ENCODE results near the gene CDK6.
"Not testable (repeated sequence)": the region's sequence is repeated elsewhere in the genome, so short reads cannot be mapped to it uniquely, and the experiment has no call there.

The CDK6 gene

GRCh38 chr7:92836489-92836999, at the start of gene CDK6:
TSS of gene CDK6 (minus strand) at chr7:92836573. CDS start at chr7:92833323, 3,250 bp downstream.
- DNase-seq, result peak; percentile 64 to 79

- DNase-seq, result not testable (repeated sequence)
Observed at GRCh38 chr7:92886039-92886438, 49.7 kb upstream of the CDK6 start.

GRCh38 chr7:92884218-92884617, 47.8 kb upstream of the CDK6 start:
- no peak for DNase-seq

- no peak for DNase-seq
Observed at GRCh38 chr7:92882760-92883159, 46.4 kb upstream of the CDK6 start.

- DNase-seq, result no peak
Observed at GRCh38 chr7:92881091-92881485, 44.7 kb upstream of the CDK6 start.

- no peak for DNase-seq
Observed at GRCh38 chr7:92880212-92881090, 44.1 kb upstream of the CDK6 start.

GRCh38 chr7:92877367-92877766, 41.0 kb upstream of the CDK6 start:
- no peak for DNase-seq

- no peak for DNase-seq
Observed at GRCh38 chr7:92876836-92877235, 40.5 kb upstream of the CDK6 start.

GRCh38 chr7:92875719-92876118, 39.3 kb upstream of the CDK6 start:
- DNase-seq, result no peak

GRCh38 chr7:92875173-92875572, 38.8 kb upstream of the CDK6 start:
- no peak for DNase-seq

- no peak for DNase-seq
Observed at GRCh38 chr7:92874567-92874966, 38.2 kb upstream of the CDK6 start.

GRCh38 chr7:92873776-92874175, 37.4 kb upstream of the CDK6 start:
- DNase-seq, result no peak

GRCh38 chr7:92872701-92873100, 36.3 kb upstream of the CDK6 start:
- DNase-seq, result no peak

GRCh38 chr7:92868683-92869293, 32.4 kb upstream of the CDK6 start:
- no peak for DNase-seq

GRCh38 chr7:92864169-92864568, 27.8 kb upstream of the CDK6 start:
- DNase-seq, result not testable (repeated sequence)

GRCh38 chr7:92856436-92856835, 20.1 kb upstream of the CDK6 start:
- DNase-seq, result no peak

- DNase-seq, result no peak
Observed at GRCh38 chr7:92854501-92855238, 18.3 kb upstream of the CDK6 start.

- DNase-seq, result no peak
Observed at GRCh38 chr7:92851732-92852131, 15.4 kb upstream of the CDK6 start.

GRCh38 chr7:92850516-92850915, 14.1 kb upstream of the CDK6 start:
- DNase-seq, result no peak

GRCh38 chr7:92849322-92849721, 12.9 kb upstream of the CDK6 start:
- no peak for DNase-seq

- no peak for DNase-seq
Observed at GRCh38 chr7:92848851-92849250, 12.5 kb upstream of the CDK6 start.

GRCh38 chr7:92848441-92848840, 12.1 kb upstream of the CDK6 start:
- no peak for DNase-seq

GRCh38 chr7:92847305-92847704, 10.9 kb upstream of the CDK6 start:
- DNase-seq, result no peak
